ENCODE results near the gene PCP4. TPM values are rescaled to one million over a fixed set of nuclear protein-coding genes. Genes with fewer than 3 reads are reported as not detected.
"Not testable (repeated sequence)": the region's sequence is repeated elsewhere in the genome, so short reads cannot be mapped to it uniquely, and the experiment has no call there.

PCP4 gene
- total RNA-seq, 4 donors from 2014 or later = 67.9 to 318 (median 238) TPM

GRCh38 chr21:39882839-39883195, 15.6 kb downstream of the PCP4 start:
- Histone ChIP-seq H3K4me3 (replicated peaks in 1 of 3) (no peak overlapping the region), H3K4me1 (peaks cover 34 to 36% of the 10 kb centered on the region in 2 donors), H3K27ac (peak overlapping the region in 1 of 3 donors; percentile 24), H3K36me3 (no peaks in the 10 kb centered on the region), H3K27me3 (no peaks in the 10 kb centered on the region), H3K9me3 (no peaks in the 10 kb centered on the region)
- TF ChIP-seq POLR2A (IDR thresholded peaks at IDR 0.05) = no peak
- intact Hi-C loops (cut with DNase I) = no loop called here
- no peak for DNase-seq
- WGBS, 2 donors = 90 to 91% methylated on average over 3 of the region's 3 CpGs

- intact Hi-C loops (cut with DNase I) = no loop called here
- no peak for TF ChIP-seq CTCF (IDR thresholded peaks at IDR 0.05)
- TF ChIP-seq POLR2A (IDR thresholded peaks at IDR 0.05) = peak in 1 of 2 donors; percentile 15
- H3K27ac ChIP-seq = peak overlapping the region; percentile 65 to 81 (median 67)
- peak; percentile 94 for DNase-seq
- H3K27me3 ChIP-seq = no peaks in the 10 kb centered on the region
- no peaks in the 10 kb centered on the region for H3K9me3 ChIP-seq
- H3K36me3 ChIP-seq = no peaks in the 10 kb centered on the region
- 30 to 31% methylated on average over 12 to 15 of the region's 17 CpGs for WGBS, 2 donors
- no peak overlapping the region for H3K4me3 ChIP-seq (replicated peaks in 1 of 3)
- peaks cover 34 to 36% of the 10 kb centered on the region in 2 donors for H3K4me1 ChIP-seq
These were observed 18.0 kb downstream of the PCP4 start for GRCh38 chr21:39885119-39885848.

- DNase-seq = no peak
- Histone ChIP-seq H3K9me3 (no peaks in the 10 kb centered on the region), H3K27ac (no peak overlapping the region), H3K27me3 (no peaks in the 10 kb centered on the region), H3K4me1 (peaks cover 38 to 44% of the 10 kb centered on the region in 2 donors), H3K4me3 (replicated peaks in 1 of 3) (no peak overlapping the region), H3K36me3 (no peaks in the 10 kb centered on the region)
- intact Hi-C loops (cut with DNase I) = no loop called here
- 86 to 90% methylated on average over 9 of the region's 9 CpGs for WGBS, 2 donors
- TF ChIP-seq POLR2A (IDR thresholded peaks at IDR 0.05) (no peak), CTCF (IDR thresholded peaks at IDR 0.05) (no peak)
These were observed 21.6 kb downstream of the PCP4 start for GRCh38 chr21:39888848-39889247.

- Histone ChIP-seq H3K9me3 (no peaks in the 10 kb centered on the region), H3K27ac (peak overlapping the region; percentile 18 to 71 (median 65)), H3K36me3 (no peaks in the 10 kb centered on the region), H3K27me3 (no peaks in the 10 kb centered on the region), H3K4me1 (peaks cover 22 to 30% of the 10 kb centered on the region in 2 donors), H3K4me3 (replicated peaks in 1 of 3) (no peak overlapping the region)
- TF ChIP-seq CTCF (IDR thresholded peaks at IDR 0.05) (no peak), POLR2A (IDR thresholded peaks at IDR 0.05) (no peak)
- WGBS, 2 donors = 80 to 85% methylated on average over 5 of the region's 5 CpGs
- intact Hi-C loops (cut with DNase I) = no loop called here
- DNase-seq = no peak
These were observed 23.9 kb downstream of the PCP4 start for GRCh38 chr21:39891111-39891510.

GRCh38 chr21:39891863-39892262, 24.6 kb downstream of the PCP4 start:
- intact Hi-C loops (cut with DNase I); H3K27me3 ChIP-seq; H3K36me3 ChIP-seq; H3K4me3 ChIP-seq (replicated peaks in 1 of 3); H3K9me3 ChIP-seq: not testable (repeated sequence)
- WGBS, 2 donors = 28 to 45% methylated on average over 12 of the region's 12 CpGs
- peak in 1 of 2 donors; percentile 61 for TF ChIP-seq POLR2A (IDR thresholded peaks at IDR 0.05)
- H3K27ac ChIP-seq = peak overlapping the region; percentile 59 to 65 (median 65)
- peak; percentile 75 to 77 for DNase-seq
- H3K4me1 ChIP-seq = peaks cover 22 to 30% of the 10 kb centered on the region in 2 donors

GRCh38 chr21:39900491-39900890, 33.3 kb downstream of the PCP4 start:
- TF ChIP-seq CTCF (IDR thresholded peaks at IDR 0.05) = no peak
- TF ChIP-seq POLR2A (IDR thresholded peaks at IDR 0.05) = no peak
- no peaks in the 10 kb centered on the region for H3K9me3 ChIP-seq
- 84 to 89% methylated on average over 5 of the region's 5 CpGs for WGBS, 2 donors
- intact Hi-C loops (cut with DNase I) = loop anchor here (10.0 kb wide), 1 partner anchor 106 kb away; no protein-coding TSS in a partner anchor
- no peaks in the 10 kb centered on the region for H3K27me3 ChIP-seq
- no peak for DNase-seq
- no peaks in the 10 kb centered on the region for H3K4me1 ChIP-seq
- no peaks in the 10 kb centered on the region for H3K36me3 ChIP-seq
- no peak overlapping the region for H3K27ac ChIP-seq
- no peak overlapping the region for H3K4me3 ChIP-seq (replicated peaks in 1 of 3)

Data from thyroid gland (tissue), 4 donors.